HG03064 (cell line): ENCODE data around the gene GPR161.

Experiments used
- ATAC-seq: cut with Tn5 transposase; IDR thresholded peaks from one replicate; pipeline ENCODE4 v1.9.1; 2021; ENCODE audit warnings: low read depth; ENCODE audit not compliant: unreplicated experiment

Gene GPR161

DNA sequence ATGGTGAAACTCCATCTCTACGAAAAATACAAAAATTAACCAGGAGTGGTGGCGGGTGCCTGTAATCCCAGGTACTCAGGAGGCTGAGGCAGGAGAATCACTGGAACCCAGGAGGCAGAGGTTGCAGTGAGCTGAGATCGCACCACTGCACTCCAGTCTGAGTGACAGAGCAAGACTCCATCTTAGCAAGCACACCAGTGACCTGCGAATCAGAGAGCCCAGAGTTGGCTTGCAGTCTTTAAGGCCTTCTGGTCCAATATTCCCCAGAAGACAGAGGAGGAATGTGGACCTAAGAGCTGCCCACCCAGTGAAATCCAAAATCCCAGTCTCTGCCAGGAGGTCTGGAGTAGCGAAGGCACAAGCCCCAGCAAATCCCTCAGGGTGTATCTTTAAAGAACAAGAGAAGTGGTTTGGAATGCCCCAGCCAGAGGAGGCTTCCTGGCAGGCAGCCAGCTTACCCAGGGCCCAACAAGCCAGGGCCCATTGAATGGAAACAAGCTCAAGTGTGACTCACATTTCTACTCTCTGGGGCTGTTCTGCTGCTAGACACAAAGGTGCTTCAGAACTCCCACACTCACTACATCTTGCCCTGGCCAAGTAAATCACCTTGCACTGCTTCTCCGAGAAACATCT lies 23.9 kb downstream of the GPR161 start:
- ATAC-seq = no peak

DNA sequence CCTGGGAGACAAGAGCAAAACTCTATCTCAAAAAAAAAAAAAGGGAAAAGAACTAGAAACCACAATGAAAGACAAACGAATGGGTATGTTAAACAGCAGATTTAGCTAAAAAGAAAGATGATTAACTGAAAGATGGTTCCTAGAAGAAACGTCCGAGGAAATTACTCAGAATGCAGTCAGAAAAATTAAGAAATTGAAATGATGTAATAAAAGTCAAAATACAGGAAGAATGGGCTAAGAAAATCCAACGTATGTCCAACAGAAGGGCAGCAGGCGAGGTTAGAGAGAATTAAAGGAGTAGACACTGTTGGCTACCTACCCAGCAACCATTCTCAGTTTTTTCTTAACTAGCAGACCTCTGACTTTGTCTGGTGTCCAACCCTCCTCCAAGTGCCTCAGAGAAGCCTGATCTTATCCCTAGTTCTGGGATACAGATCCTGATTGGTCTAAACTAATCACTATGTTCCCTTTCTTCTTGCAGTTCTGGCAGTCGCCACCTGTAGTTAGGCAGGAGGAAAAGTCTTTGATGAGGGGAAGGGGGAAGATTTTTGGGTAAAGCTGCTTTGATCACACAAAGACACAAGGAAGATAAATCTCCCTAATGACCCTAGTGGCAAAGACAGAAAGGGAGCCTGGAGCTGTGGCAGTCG lies 25.7 kb downstream of the GPR161 start:
- ATAC-seq = no peak

DNA sequence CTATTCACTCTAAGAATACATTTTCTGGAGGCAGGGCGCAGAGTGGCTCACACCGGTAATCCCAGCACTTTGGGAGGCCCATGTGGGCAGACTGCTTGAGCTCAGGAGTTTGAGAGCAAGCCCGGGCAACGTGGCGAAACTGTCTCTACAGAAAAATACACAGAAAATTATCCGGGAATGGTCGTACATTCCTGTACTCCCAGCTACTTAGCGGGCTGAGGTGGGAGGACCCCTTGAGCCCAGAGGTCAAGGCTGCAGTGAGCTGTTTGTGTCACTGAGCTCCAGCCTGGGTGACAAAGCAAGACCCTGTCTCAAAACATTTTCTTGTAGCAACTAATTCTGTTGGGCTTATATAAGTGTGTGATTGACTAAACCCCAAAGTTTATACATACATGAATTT lies 30.5 kb downstream of the GPR161 start:
- ATAC-seq = no peak

DNA sequence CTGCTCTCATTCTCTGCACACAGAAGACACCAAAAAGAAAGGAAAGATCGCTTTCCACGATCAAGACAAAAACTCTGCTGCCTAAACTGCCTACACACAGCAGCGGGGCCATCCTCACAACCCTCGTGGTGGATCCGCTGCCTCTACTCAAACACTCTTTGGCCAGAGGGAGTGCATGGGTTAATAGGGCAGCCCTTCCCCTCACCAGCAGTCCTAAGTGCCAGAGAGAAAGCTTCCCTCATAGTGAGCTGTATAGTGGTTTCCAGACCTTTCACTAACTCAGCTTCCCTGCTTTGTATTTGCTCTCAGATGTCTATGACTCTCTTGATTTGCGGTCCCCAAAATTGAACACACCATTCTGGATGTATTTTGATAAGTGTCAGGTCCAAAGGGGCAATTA lies 30.9 kb downstream of the GPR161 start:
- ATAC-seq = no peak

DNA sequence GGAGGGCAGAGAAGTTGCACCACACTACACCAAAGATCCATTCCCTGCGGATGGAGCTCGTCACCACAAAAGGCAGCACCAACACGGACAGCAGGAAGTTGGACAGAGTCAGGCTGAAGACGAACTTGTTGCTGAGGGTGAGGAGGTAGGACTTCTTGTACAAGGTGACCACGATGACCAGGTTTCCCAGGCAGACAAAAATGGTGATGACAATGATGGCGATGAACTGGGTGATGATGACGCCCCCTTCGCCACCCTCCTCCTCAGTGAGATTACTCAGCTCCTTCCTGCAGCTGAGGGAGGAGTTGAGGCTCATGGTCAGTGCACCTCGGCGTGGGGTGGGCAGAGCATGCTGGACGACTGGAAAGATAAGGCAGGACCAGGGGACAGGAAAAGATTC lies 32.2 kb downstream of the GPR161 start:
- ATAC-seq = no peak

DNA sequence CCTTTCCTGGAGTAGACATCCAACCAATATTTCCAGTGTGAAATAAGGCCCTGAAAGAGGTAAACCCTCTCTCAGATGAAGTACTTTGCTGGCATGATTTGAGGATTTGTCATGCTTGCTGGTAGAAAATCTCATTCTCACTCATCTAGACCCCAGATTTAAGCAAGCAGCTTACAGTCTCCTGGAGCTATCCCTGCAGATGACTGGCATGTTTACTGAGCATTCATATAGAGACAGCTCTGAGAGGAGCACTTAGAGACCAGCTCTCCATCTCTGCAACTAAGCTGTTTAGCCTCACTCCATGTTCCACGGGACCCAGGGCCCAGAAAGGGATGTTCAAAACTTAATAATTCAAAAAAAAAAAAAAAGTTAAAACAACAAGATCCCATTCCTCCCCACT lies 34.2 kb downstream of the GPR161 start:
- ATAC-seq = no peak

DNA sequence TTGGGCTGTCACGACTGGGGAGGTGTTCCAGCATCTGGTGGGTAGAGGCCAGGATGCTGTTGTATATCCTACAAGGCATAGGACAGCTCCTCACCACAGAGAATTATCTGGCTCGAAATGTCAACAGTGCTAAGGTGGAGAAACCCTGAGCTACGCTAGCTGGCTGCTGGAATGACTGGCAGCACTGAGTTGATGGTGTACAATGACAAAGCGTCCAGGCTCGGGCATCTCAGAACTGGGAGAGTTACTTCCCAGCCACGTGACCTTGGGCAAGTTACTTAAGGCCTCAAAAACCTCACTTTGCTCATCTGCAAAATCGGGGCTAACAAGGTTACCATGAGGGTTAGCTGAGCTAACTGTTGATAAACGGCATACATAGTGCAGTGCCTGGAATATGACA lies 35.4 kb downstream of the GPR161 start:
- ATAC-seq = no peak

DNA sequence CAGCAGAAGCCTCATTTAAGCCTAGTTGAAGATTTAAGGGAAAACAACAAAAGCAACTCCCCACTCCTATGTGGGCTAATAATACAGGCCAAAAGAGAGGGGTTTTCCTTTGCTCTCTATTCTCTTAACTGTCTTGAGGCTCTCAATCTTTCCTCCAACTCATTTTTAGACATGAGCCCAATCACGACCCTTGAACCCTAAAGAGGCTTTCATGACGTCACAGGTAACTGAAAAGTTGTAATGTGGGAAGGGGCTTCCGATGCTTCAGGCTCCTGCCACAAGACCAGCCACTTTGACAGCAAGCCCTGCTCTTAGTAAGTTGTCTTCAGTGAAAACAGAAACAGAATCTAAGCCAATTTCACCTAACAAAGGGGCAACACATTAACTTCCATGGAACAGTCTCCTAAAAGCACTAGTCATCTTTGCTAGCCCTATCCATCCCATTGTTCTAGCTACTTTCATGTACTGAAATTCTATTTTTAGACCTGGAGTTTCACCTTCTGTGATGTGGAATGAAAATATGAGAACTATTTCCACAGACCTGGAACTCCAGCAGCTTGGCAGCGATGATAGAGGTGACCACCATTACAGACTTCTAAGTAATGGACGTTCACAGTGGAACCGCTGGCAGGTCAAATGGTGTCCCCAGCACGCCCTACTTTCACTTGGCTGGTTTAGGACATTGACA lies 36.3 kb downstream of the GPR161 start:
- no peak for ATAC-seq

DNA sequence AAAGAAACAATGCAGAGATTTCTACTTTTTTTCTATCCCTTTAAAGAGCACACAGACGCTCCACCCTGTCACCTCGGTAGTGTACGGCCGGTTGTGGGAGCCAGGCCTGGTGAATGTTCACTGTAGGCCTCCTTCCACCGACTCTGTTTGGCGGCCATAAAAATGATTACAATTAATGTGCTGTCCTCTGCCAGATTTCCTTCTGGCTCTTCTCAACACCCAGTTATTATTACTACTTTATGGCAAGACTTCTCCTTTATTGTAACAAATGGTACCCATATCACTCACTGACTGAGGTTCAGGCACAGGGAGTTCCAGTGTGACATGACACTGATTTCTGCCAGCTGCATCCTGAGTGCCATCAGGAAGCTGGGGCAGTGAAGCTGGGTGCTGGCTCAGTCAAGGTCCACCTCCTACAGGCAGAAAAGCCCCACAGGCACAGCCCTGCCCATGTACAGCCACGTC lies 37.4 kb downstream of the GPR161 start:
- no peak for ATAC-seq

DNA sequence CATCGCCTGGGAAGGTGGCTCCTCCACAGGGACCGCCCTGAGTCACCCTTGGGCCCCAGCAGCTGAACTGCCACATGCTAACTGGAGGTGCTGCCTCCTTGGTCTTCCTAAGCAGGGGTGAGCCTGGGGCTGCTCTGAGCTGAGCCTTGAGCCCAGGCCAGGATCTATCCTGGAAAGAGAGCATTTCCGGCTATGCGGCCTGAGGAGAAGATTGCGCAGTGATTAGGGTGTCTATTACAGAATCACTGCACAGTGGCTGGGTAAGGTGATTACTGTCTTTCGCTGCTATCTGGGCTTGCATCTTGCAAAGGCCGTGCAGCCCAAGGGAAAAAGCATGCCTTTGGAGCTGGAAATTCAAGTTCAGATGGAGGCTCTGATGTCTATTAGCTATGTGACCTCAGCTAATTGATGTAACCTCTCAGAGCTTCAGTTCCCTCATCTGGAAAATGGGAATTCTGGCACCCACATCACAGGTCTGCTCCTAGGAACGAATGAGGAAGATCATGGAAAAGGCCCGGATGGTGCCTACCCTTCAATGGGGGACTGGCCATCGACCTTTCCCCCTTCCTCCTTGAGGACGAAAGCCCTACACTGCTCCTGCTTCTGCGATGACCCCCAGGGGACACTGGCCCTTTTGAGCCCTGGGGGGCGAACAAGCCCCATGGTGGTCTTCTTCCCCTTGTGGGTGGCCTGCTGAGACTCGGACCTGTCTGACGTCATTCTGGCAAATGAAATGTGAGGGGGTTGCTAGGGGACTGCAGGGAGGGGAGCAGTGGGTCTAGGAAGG lies 38.0 kb downstream of the GPR161 start:
- ATAC-seq = no peak

DNA sequence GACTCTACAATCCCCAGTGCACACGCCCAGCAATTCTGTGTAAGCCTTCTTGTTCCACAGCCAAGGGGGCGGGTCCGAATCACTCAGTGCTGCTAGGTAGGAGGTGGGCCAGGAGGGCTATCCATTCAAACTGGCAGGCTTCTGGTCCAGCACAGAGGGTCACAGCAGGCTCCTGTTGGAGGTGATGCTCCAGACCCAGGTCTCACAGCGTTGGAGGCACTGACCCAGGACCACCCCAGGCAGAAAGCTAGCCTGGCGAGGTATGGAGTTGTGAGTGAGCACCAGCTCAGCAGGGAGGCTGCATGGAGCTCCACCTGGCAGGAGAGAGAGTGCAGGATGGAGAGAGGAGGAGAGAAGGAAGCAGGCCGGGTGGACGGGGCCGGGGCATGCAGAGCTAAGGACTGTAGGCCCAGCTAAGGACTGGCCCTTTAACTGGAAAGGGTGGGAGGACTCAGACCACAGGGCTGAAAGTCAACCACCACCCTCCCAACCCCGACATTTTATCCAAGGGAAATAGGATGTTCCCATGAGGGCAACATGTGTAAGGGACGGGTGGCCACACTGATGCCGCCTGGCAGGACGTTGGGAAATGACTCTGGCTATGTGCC lies 38.7 kb downstream of the GPR161 start:
- ATAC-seq = no peak

DNA sequence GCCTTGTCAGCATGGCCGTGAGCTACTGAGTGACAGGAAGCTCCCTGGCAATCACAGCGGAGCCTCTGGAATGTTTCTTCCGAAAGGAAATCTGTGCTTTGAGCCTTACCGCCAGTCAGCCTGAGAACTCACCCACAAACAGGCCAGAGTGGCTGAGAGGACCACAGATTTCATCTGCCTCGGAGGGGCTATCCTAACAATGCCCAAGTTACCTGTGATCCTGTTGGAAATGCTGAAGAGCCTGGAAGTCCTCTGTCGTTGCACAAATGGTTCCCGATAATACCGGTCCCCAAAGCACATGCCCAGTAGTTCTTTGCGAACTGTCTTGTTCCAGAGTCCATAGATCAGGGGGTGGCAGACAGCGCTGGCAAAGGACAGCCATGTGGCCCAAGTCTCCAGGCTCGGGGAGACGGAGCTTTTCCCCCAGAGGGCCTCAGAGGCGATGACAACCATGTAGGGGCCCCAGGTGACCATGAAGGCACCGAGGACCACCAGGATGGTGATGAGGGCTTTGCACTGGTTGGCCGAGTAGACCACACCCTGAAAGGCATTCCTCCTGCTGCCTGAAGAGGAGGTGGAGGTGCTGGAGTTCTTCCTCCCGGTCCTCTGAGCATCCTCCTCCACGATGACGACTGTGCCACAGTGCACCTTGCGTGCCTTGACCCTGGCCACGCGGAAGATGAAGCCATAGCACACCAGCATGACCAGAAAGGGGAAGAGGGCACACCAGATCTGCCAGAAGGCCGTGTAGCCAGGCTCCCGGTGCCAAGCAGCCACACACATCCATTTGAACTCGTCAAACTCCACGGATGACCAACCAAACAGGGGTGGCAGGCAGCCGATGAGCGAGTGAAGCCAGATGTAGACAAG lies 40.2 kb downstream of the GPR161 start:
- no peak for ATAC-seq

DNA sequence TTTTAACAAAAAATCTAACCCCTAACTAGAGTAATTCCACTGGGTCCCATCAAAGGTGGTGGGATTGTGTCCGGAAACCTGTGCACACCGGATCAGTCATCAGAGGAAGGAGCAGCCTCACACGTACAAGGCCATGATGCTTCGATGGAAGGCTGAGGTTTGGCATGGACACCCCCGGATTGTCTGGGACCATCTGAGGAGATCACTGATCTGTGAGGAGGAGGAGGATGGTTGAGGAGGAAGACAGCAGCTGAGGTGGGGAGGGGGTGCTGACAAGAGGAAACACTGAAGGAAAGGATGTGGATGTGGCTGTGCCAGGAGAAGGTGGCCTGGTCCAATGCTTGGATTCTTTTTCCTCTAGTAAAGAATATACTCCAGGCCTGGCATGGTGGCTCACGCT lies 41.3 kb downstream of the GPR161 start:
- ATAC-seq = no peak

DNA sequence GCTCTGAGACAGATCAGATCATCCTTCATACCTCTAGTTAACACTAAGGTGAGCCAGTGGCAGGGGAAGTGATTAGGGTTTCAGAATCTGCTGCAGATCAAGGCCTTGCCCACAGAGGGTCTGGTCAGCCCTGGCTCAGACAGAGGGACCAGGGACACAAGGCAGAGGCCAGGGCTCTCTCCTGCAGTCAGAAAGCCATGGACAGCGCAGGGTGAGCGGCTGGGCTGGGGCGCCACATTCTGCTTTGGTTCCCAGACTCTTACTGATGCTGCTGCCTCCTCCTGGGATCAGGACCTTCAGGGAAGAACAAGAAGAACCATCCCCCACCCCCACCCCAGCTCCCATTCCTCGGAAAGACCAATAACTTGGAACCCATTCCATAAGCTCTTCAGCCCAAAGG lies 43.1 kb downstream of the GPR161 start:
- no peak for ATAC-seq

DNA sequence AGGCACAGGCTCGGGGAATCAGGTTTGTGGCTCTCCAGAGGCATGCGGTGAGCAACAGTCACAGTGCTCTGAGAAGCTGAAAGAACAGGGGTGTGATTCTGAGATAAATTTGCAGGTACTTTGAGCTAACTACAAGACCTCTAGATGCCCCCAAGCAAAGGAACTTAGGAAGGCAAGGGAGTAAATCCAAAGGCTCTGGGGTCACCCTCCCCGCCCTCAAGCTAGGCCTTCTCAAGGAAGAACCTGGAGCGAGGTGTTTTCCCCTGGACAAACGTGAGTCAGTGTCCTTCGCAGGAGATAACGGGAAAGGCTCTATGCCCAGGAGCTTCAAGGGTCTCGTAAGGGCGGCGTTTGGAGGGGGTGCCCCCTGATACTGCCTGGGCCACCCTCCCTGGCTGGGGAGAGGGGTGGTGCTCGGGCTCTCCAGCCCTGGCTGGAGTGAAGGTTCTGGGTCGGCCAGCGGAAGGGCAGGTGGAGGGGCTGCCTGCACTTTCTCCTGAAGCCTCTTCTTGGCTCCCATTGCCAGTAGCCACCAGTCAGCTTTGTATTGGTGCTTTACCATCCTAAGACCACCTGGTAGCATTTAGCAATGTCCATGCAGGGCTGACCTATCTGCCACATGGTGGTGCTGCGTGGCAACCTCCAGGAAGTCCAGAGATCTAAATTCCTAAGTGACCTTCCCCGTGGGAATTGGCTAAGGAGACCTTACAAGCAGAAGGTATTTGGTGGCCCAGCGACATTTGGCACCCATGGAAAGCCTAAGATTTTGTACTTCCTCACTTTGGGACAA lies 44.0 kb downstream of the GPR161 start:
- no peak for ATAC-seq

DNA sequence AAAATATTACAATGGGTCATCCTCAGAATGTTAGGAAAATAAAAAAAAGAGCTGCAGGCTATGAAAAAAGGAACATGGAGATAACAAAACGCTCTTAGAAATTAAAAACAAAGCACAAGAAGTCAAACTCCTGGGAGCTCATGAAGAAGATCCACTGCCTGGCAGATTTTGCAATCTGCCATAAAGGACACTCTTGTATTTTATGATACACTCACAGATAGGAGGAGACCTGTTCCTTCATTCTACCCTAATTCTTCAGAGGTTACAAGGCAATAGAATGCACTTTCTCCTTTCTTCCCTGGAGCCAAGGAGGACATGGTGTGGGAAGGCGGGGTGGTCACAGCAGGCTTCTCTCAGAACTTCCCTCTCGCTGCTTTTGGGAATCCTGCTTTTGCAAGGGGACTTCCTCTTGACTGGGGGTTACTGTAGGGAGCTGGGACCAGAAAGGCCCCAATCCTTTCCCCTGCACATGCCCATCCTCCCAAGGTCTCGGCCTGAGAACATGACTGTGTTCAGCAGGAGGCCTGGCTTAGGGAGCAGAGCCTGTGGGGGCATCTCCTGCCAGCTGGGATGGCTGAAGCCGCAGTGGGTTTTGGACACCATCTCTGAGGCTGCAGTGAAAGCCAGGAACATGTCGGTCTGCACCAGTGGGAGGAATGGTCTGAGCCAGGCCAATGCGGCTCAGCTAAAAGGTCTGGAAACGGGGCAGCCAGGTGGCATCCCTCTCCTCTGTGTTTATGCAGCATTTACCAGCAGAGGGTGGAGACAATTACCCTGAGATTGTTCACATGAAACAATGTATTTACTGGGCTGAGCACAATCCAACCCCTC lies 44.8 kb downstream of the GPR161 start:
- no peak for ATAC-seq

DNA sequence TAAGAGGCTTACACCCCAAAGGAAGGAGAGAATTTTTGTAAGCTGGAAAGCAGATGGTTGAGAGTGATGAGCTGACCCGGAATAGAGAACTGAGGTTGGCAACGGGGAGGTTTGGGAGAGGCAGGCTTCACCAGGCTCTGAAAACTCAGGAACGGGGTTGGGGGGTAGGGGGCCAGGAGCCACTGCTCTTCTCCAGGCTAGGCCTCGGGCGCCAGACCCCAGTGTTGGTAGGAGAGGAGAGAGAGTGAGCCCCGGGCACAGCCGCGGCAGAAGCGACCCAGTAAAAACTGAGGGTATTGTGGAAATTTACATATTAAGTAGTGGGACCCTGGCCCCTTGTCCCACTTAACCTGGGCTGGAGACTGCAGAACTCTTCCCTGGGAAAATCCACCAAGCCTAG lies 45.7 kb downstream of the GPR161 start:
- ATAC-seq = no peak

DNA sequence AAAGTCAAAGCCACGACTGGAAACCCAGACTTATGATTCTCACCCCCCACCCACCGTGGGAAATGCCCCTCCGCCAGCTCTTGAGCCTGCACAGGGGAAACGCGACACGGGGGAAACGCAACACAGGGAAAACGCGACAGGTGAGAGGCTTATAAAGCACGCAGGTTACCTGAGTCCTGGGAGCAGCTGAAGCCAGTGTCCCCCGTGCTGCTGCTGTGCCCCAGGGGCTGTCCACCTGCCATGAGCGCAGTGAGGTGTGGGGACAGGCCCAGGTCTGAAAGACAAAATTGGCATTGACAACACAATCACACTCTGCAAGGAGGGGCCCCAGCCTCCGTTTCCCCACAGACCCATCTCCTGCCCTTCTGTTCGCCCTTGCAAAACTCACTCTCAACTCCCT lies 46.3 kb downstream of the GPR161 start:
- ATAC-seq = no peak
